ENCODE results near the gene ZBTB20. TPM values are rescaled to one million over a fixed set of nuclear protein-coding genes. Genes with fewer than 3 reads are reported as not detected.

Gene ZBTB20
- total RNA-seq, 2 donors from 2014 or later, result 112 to 120 TPM

DNA sequence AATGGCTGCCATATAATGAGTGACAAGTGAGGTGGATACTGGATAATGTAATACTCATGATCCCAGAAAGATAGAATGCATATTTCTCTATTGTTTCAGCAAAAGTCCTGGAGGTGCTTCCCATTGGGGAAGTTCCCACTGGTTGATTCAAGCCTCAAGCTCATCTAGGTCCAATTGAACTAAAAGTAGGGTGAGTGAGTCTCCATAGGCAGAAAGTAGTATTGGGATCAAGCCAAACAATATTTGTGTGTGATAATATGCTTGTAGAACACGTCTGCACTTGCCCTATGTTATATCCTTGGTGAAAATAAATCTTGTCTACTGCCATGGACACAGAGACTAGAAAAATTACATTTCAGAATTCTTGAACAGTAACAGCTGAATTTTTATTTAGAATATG, 14.8 kb upstream of the ZBTB20 start:
- no peaks in the 10 kb centered on the region for H3K27me3 ChIP-seq (replicated peaks; ENCODE audit: insufficient read depth)
- DNase-seq (ENCODE audit: low spot score) (no peak), ATAC-seq (ENCODE audit: insufficient number of reproducible peaks, low FRiP score, low read depth) (no peak)
- H3K36me3 ChIP-seq, result no peaks in the 10 kb centered on the region
- H3K4me3 ChIP-seq, result no peak overlapping the region
- TF ChIP-seq CTCF (IDR thresholded peaks at IDR 0.05), result no peak
- H3K9me3 ChIP-seq, result no peaks in the 10 kb centered on the region
- H3K27ac ChIP-seq, result no peak overlapping the region
- H3K4me1 ChIP-seq (ENCODE audit: control insufficient read depth in 1 of 2, low read depth in 2 of 2), result no peaks in the 10 kb centered on the region

DNA sequence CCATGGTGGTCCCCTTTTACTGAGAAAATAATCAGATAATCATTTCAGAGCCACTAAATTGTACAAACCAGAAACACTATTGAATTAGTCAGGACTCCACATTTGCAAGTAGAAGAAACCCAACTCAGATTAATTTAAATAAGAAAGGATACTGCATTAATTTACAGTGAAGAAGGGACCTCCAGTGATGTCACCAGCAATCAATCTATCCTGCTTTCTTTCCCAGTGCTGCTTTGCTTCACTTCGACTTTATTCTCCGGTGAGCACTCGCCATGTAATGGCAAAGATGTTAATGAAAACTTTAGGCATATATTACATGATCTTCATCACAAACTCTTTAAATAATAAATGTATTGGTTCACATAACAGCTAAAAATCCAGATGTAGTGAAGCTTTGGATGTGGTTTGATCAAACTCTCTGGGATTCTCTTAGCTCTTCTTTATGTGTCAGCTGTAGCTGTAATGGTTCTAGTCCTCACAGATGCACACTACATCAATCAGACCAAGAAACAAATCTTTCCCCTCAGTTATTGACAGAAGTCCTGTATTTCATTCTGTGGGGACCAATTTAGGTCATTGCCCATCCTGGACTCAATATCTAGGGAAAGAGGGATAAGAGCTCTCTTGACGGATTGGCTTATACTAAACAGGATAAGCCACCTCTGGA, 14.2 kb upstream of the ZBTB20 start:
- H3K4me3 ChIP-seq, result no peak overlapping the region
- H3K27ac ChIP-seq, result no peak overlapping the region
- no peak for ATAC-seq (ENCODE audit: insufficient number of reproducible peaks, low FRiP score, low read depth)
- DNase-seq (ENCODE audit: low spot score), result no peak
- no peaks in the 10 kb centered on the region for H3K9me3 ChIP-seq
- TF ChIP-seq CTCF (IDR thresholded peaks at IDR 0.05), result no peak
- no peaks in the 10 kb centered on the region for H3K4me1 ChIP-seq (ENCODE audit: control insufficient read depth in 1 of 2, low read depth in 2 of 2)
- no peaks in the 10 kb centered on the region for H3K27me3 ChIP-seq (replicated peaks; ENCODE audit: insufficient read depth)
- no peaks in the 10 kb centered on the region for H3K36me3 ChIP-seq

DNA sequence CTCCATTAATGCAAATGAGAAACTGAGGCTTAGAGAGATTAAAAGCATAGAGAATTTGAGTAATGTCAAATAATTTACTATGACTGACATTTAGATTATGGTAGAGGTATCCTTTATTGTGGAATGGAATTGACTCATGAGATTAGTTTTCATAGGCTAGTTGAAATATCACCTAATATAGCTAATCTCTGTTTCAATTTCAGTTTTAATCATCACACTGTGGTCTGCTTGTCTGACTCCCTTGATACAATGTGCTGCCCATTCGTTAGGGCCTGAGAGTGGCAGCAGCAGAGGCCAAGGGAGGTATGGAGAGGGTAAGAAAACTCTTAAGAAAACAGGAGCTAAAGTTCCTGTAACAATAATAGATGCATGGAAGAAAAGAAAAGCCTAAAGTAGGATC, 13.2 kb upstream of the ZBTB20 start:
- H3K36me3 ChIP-seq, result no peaks in the 10 kb centered on the region
- no peaks in the 10 kb centered on the region for H3K9me3 ChIP-seq
- DNase-seq (ENCODE audit: low spot score) (no peak), ATAC-seq (ENCODE audit: insufficient number of reproducible peaks, low FRiP score, low read depth) (no peak)
- H3K27me3 ChIP-seq (replicated peaks; ENCODE audit: insufficient read depth), result no peaks in the 10 kb centered on the region
- no peaks in the 10 kb centered on the region for H3K4me1 ChIP-seq (ENCODE audit: control insufficient read depth in 1 of 2, low read depth in 2 of 2)
- H3K4me3 ChIP-seq, result no peak overlapping the region
- no peak overlapping the region for H3K27ac ChIP-seq
- TF ChIP-seq CTCF (IDR thresholded peaks at IDR 0.05), result no peak

GRCh38 chr3:115156046-115156654, 9.1 kb upstream of the ZBTB20 start:
- H3K4me1 ChIP-seq (ENCODE audit: control insufficient read depth in 1 of 2, low read depth in 2 of 2), result no peaks in the 10 kb centered on the region
- no peak for TF ChIP-seq CTCF (IDR thresholded peaks at IDR 0.05)
- no peak overlapping the region for H3K27ac ChIP-seq
- H3K27me3 ChIP-seq (replicated peaks; ENCODE audit: insufficient read depth), result no peaks in the 10 kb centered on the region
- no peaks in the 10 kb centered on the region for H3K36me3 ChIP-seq
- no peaks in the 10 kb centered on the region for H3K9me3 ChIP-seq
- ATAC-seq (ENCODE audit: insufficient number of reproducible peaks, low FRiP score, low read depth) (no peak), DNase-seq (ENCODE audit: low spot score) (no peak)
- no peak overlapping the region for H3K4me3 ChIP-seq

GRCh38 chr3:115154611-115155010, 7.5 kb upstream of the ZBTB20 start:
- no peaks in the 10 kb centered on the region for H3K36me3 ChIP-seq
- no peak overlapping the region for H3K4me3 ChIP-seq
- no peak overlapping the region for H3K27ac ChIP-seq
- no peaks in the 10 kb centered on the region for H3K9me3 ChIP-seq
- no peak for DNase-seq (ENCODE audit: low spot score)
- TF ChIP-seq CTCF (IDR thresholded peaks at IDR 0.05), result no peak
- no peak for ATAC-seq (ENCODE audit: insufficient number of reproducible peaks, low FRiP score, low read depth)
- no peaks in the 10 kb centered on the region for H3K27me3 ChIP-seq (replicated peaks; ENCODE audit: insufficient read depth)
- no peaks in the 10 kb centered on the region for H3K4me1 ChIP-seq (ENCODE audit: control insufficient read depth in 1 of 2, low read depth in 2 of 2)
